ENCODE data around the gene PTPN4.

PTPN4 gene

DNA sequence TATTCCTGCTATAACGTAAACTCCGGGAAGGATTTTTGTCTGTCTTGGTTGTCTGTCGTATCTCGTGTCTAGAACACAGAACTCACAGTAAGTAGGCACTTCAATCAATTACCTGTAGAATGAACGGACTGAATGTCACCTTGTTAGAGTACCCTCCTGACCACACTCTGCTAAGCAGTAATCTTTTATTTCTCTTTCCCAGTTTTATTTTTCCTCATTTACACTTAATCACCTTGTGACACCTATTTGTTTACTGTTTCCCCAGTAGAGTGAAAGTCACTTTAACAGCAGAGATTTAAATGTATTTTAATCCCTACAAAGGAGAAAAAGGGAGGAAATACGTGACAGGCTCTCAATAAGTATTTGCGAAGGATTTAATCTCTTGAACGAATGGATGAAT, 252.6 kb downstream of the PTPN4 start:
- TF ChIP-seq, protein P1, sequence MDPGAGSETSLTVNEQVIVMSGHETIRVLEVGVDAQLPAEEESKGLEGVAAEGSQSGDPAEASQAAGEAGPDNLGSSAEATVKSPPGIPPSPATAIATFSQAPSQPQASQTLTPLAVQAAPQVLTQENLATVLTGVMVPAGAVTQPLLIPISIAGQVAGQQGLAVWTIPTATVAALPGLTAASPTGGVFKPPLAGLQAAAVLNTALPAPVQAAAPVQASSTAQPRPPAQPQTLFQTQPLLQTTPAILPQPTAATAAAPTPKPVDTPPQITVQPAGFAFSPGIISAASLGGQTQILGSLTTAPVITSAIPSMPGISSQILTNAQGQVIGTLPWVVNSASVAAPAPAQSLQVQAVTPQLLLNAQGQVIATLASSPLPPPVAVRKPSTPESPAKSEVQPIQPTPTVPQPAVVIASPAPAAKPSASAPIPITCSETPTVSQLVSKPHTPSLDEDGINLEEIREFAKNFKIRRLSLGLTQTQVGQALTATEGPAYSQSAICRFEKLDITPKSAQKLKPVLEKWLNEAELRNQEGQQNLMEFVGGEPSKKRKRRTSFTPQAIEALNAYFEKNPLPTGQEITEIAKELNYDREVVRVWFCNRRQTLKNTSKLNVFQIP (CRISPR knock-in tag; IDR thresholded peaks at IDR 0.05; ENCODE audit: borderline replicate concordance, low read depth), result no peak
- no peak for TF ChIP-seq ZFP30 (CRISPR knock-in tag; IDR thresholded peaks at IDR 0.05)
- TF ChIP-seq SNAI2 (CRISPR knock-in tag; IDR thresholded peaks at IDR 0.05), result no peak
- TF ChIP-seq, protein P2, sequence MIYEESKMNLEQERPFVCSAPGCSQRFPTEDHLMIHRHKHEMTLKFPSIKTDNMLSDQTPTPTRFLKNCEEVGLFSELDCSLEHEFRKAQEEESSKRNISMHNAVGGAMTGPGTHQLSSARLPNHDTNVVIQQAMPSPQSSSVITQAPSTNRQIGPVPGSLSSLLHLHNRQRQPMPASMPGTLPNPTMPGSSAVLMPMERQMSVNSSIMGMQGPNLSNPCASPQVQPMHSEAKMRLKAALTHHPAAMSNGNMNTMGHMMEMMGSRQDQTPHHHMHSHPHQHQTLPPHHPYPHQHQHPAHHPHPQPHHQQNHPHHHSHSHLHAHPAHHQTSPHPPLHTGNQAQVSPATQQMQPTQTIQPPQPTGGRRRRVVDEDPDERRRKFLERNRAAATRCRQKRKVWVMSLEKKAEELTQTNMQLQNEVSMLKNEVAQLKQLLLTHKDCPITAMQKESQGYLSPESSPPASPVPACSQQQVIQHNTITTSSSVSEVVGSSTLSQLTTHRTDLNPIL (CRISPR knock-in tag; IDR thresholded peaks at IDR 0.05; ENCODE audit: low read depth), result no peak
- TF ChIP-seq ARNTL (CRISPR knock-in tag; IDR thresholded peaks at IDR 0.05; ENCODE audit: borderline replicate concordance, low read depth), result no peak
- no peak for TF ChIP-seq TOX (CRISPR knock-in tag; IDR thresholded peaks at IDR 0.05; ENCODE audit: borderline replicate concordance)
- no peak for TF ChIP-seq ZFP3 (CRISPR knock-in tag; IDR thresholded peaks at IDR 0.05)
- TF ChIP-seq BACH2 (CRISPR knock-in tag; IDR thresholded peaks at IDR 0.05; ENCODE audit: borderline replicate concordance), result no peak
- TF ChIP-seq PPARA (CRISPR knock-in tag; IDR thresholded peaks at IDR 0.05; ENCODE audit: borderline replicate concordance), result no peak
- no peak for TF ChIP-seq TCF4 (CRISPR knock-in tag; IDR thresholded peaks at IDR 0.05; ENCODE audit: borderline replicate concordance)
- no peak for TF ChIP-seq ESRRG (CRISPR knock-in tag; IDR thresholded peaks at IDR 0.05)
- no peak for TF ChIP-seq CSDC2 (CRISPR knock-in tag; IDR thresholded peaks at IDR 0.05)
- TF ChIP-seq ISL1 (CRISPR knock-in tag; IDR thresholded peaks at IDR 0.05), result no peak
- no peak for TF ChIP-seq OSR1 (CRISPR knock-in tag; IDR thresholded peaks at IDR 0.05)
- no peak for TF ChIP-seq ZC3H10 (CRISPR knock-in tag; IDR thresholded peaks at IDR 0.05)
- TF ChIP-seq, protein P3, sequence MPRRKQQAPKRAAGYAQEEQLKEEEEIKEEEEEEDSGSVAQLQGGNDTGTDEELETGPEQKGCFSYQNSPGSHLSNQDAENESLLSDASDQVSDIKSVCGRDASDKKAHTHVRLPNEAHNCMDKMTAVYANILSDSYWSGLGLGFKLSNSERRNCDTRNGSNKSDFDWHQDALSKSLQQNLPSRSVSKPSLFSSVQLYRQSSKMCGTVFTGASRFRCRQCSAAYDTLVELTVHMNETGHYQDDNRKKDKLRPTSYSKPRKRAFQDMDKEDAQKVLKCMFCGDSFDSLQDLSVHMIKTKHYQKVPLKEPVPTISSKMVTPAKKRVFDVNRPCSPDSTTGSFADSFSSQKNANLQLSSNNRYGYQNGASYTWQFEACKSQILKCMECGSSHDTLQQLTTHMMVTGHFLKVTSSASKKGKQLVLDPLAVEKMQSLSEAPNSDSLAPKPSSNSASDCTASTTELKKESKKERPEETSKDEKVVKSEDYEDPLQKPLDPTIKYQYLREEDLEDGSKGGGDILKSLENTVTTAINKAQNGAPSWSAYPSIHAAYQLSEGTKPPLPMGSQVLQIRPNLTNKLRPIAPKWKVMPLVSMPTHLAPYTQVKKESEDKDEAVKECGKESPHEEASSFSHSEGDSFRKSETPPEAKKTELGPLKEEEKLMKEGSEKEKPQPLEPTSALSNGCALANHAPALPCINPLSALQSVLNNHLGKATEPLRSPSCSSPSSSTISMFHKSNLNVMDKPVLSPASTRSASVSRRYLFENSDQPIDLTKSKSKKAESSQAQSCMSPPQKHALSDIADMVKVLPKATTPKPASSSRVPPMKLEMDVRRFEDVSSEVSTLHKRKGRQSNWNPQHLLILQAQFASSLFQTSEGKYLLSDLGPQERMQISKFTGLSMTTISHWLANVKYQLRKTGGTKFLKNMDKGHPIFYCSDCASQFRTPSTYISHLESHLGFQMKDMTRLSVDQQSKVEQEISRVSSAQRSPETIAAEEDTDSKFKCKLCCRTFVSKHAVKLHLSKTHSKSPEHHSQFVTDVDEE (CRISPR knock-in tag; IDR thresholded peaks at IDR 0.05), result no peak
- TF ChIP-seq, protein P4, sequence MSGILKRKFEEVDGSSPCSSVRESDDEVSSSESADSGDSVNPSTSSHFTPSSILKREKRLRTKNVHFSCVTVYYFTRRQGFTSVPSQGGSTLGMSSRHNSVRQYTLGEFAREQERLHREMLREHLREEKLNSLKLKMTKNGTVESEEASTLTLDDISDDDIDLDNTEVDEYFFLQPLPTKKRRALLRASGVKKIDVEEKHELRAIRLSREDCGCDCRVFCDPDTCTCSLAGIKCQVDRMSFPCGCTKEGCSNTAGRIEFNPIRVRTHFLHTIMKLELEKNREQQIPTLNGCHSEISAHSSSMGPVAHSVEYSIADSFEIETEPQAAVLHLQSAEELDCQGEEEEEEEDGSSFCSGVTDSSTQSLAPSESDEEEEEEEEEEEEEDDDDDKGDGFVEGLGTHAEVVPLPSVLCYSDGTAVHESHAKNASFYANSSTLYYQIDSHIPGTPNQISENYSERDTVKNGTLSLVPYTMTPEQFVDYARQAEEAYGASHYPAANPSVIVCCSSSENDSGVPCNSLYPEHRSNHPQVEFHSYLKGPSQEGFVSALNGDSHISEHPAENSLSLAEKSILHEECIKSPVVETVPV (CRISPR knock-in tag; IDR thresholded peaks at IDR 0.05), result no peak
- no peak for ATAC-seq

DNA sequence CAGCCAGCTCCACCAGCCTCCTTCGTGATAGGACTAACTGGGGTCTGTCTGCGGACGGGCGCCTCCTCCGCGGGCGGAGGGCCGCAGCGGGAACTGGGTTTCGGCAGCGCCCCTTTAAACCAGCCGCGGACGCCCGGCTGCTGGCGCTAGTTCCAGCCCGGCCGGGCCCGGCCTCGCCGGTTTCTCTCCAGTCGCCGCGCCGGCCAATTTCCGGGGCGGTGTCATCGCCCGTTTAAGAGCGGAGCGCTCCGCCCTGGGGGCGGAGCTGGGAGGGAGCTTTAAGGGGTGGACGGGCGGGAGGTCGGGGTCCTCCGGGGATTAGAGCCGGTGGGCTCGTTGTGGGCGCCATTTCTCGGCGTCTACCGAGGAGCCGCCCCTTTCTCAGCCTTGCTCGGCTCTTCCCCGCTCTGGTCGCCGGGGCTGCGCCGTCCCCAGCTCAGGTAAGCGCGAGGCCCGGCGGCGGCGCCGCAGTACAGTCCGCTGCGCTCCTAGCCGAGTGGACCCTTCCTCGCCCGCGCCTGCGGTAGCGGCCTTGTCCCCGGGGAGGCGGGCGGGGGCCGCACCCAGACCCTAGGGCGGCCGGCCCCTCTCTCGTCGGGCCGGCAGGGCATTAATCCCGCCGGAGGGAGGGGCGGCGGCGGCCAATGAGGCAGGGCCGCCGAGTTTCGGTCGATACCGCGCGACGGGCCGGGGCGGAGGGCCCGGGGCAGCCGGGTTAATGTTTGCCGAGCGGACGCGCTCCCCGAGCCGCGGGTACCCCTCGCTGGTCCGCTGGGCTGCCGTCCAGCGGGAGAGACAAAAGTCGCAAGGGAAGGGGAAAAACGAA, 253.3 kb downstream of the PTPN4 start, which contains the start of gene EPB41L5:
TSS of gene EPB41L5 (plus strand) at position 307 of the 826 bp plus-strand sequence. CDS start 6,008 bp downstream, outside the sequence.
- peak; percentile 96 for ATAC-seq
- TF ChIP-seq TOX (CRISPR knock-in tag; IDR thresholded peaks at IDR 0.05; ENCODE audit: borderline replicate concordance), result no peak
- TF ChIP-seq ZNF565 (CRISPR knock-in tag; conservative IDR thresholded peaks at IDR 0.05; ENCODE audit: low read depth), result no peak
- TF ChIP-seq, protein P5, sequence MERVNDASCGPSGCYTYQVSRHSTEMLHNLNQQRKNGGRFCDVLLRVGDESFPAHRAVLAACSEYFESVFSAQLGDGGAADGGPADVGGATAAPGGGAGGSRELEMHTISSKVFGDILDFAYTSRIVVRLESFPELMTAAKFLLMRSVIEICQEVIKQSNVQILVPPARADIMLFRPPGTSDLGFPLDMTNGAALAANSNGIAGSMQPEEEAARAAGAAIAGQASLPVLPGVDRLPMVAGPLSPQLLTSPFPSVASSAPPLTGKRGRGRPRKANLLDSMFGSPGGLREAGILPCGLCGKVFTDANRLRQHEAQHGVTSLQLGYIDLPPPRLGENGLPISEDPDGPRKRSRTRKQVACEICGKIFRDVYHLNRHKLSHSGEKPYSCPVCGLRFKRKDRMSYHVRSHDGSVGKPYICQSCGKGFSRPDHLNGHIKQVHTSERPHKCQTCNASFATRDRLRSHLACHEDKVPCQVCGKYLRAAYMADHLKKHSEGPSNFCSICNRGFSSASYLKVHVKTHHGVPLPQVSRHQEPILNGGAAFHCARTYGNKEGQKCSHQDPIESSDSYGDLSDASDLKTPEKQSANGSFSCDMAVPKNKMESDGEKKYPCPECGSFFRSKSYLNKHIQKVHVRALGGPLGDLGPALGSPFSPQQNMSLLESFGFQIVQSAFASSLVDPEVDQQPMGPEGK (CRISPR knock-in tag; IDR thresholded peaks at IDR 0.05; ENCODE audit: borderline replicate concordance), result no peak
- TF ChIP-seq, protein P2 (CRISPR knock-in tag; IDR thresholded peaks at IDR 0.05; ENCODE audit: low read depth), result no peak
- no peak for TF ChIP-seq ZFP30 (CRISPR knock-in tag; IDR thresholded peaks at IDR 0.05)
- no peak for TF ChIP-seq ESRRG (CRISPR knock-in tag; IDR thresholded peaks at IDR 0.05)
- 0 out of 2 replicates have a peak, but pooled peaks have one; percentile 16 for TF ChIP-seq ZNF8 (CRISPR knock-in tag; IDR thresholded peaks at IDR 0.05)
- no peak for TF ChIP-seq ARNTL (CRISPR knock-in tag; IDR thresholded peaks at IDR 0.05; ENCODE audit: borderline replicate concordance, low read depth)
- no peak for TF ChIP-seq TCF4 (CRISPR knock-in tag; IDR thresholded peaks at IDR 0.05; ENCODE audit: borderline replicate concordance)
- TF ChIP-seq, protein P3 (CRISPR knock-in tag; IDR thresholded peaks at IDR 0.05), result 0 out of 2 replicates have a peak, but pooled peaks have one; percentile 32
- TF ChIP-seq, protein P1 (CRISPR knock-in tag; IDR thresholded peaks at IDR 0.05; ENCODE audit: borderline replicate concordance, low read depth), result no peak
- peak; percentile 67; the same call in 1 of the 2 replicates for TF ChIP-seq ZFP3 (CRISPR knock-in tag; IDR thresholded peaks at IDR 0.05)
- no peak for TF ChIP-seq ZC3H10 (CRISPR knock-in tag; IDR thresholded peaks at IDR 0.05)
- no peak for TF ChIP-seq ZNF70 (CRISPR knock-in tag; IDR thresholded peaks at IDR 0.05)
- TF ChIP-seq OSR1 (CRISPR knock-in tag; IDR thresholded peaks at IDR 0.05), result no peak
- TF ChIP-seq GLIS3 (CRISPR knock-in tag; IDR thresholded peaks at IDR 0.05), result 0 out of 2 replicates have a peak, but pooled peaks have one; percentile 64
